ENCODE measurements around the gene MAB21L4. TPM values are rescaled to one million over a fixed set of nuclear protein-coding genes. Genes with fewer than 3 reads are reported as not detected.

The MAB21L4 gene
- total RNA-seq, 1 donor from 2014 or later = 0.53 TPM

DNA sequence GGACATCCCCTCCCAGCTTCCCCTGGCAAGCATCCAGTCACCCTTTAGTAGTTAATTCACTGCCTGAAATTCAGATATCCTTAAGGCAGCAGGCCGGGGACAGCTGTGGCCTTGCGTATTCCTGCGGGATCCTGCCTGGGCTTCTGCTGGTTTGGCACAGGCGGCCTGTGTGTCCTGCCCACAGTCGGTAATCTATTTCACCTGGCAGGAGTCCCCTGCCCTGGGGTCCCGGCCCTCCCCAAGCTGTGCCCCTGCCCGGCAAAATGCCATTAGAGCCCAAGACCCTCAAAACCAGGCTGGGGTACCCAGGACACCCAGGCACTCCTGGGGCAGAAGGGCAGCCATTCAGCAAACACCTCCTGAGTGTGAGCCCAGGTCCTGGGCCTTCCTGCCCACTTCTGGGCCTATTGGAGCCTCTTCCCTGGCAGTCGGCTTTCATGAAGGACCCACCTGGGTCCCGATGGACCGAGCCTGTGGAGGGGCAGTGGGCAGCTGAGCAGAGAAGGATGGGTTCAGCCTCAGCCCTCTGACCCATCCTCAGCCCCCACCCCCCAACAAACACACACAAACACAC lies 21.8 kb upstream of the MAB21L4 start:
- H3K36me3 ChIP-seq (ENCODE audit: control insufficient read depth, insufficient read depth, low read length) = no peaks in the 10 kb centered on the region
- peaks cover 14% of the 10 kb centered on the region for H3K27me3 ChIP-seq (ENCODE audit: control insufficient read depth, insufficient read depth, low read length)
- no peak for DNase-seq (ENCODE audit: low read depth)
- no peak overlapping the region for H3K4me3 ChIP-seq (ENCODE audit: low read depth, low read length)
- no peak for FAIRE-seq
- TF ChIP-seq CTCF (IDR thresholded peaks at IDR 0.05; ENCODE audit: insufficient read depth, low read length, severe bottlenecking) = no peak

GRCh38 chr2:240917009-240917683 lies 21.2 kb upstream of the MAB21L4 start:
- Histone ChIP-seq H3K27me3 (ENCODE audit: control insufficient read depth, insufficient read depth, low read length) (peaks cover 14% of the 10 kb centered on the region), H3K36me3 (ENCODE audit: control insufficient read depth, insufficient read depth, low read length) (no peaks in the 10 kb centered on the region), H3K4me3 (ENCODE audit: low read depth, low read length) (no peak overlapping the region)
- DNase-seq (ENCODE audit: low read depth) = no peak
- TF ChIP-seq CTCF (IDR thresholded peaks at IDR 0.05; ENCODE audit: insufficient read depth, low read length, severe bottlenecking) = no peak
- FAIRE-seq = no peak

DNA sequence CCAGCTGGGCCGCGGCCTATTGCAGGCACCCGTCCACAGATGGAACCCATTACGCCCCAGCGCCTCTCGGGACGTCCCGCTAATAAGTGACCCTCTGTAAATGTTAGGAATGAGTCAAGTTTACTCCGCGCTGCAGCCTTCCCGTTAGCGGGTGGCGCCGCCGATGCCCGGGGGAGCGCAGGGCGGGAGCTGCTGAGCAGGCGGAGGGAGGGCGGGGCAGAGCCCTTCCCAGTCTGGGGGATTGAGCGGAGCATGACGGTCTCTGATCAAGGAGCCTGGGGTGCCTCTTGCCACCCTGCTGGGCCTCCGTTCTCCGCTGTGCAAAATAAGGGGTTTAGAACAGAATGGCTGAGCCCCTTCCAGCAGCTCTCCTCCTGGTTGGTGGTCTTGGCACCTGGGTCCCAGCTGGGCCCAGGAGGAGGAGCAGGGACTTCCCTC lies 20.6 kb upstream of the MAB21L4 start:
- FAIRE-seq = no peak
- DNase-seq (ENCODE audit: low read depth) = no peak

GRCh38 chr2:240915526-240916341 lies 19.8 kb upstream of the MAB21L4 start:
- FAIRE-seq (no peak), DNase-seq (ENCODE audit: low read depth) (no peak)
- H3K27me3 ChIP-seq (ENCODE audit: control insufficient read depth, insufficient read depth, low read length) = peaks cover 14% of the 10 kb centered on the region
- TF ChIP-seq CTCF (IDR thresholded peaks at IDR 0.05; ENCODE audit: insufficient read depth, low read length, severe bottlenecking) = no peak
- H3K4me3 ChIP-seq (ENCODE audit: low read depth, low read length) = no peak overlapping the region
- H3K36me3 ChIP-seq (ENCODE audit: control insufficient read depth, insufficient read depth, low read length) = no peaks in the 10 kb centered on the region

More for the DNA sequence above, 20.6 kb upstream of the MAB21L4 start:
- no peak overlapping the region for H3K4me3 ChIP-seq (ENCODE audit: low read depth, low read length)
- peaks cover 14% of the 10 kb centered on the region for H3K27me3 ChIP-seq (ENCODE audit: control insufficient read depth, insufficient read depth, low read length)
- H3K36me3 ChIP-seq (ENCODE audit: control insufficient read depth, insufficient read depth, low read length) = no peaks in the 10 kb centered on the region
- TF ChIP-seq CTCF (IDR thresholded peaks at IDR 0.05; ENCODE audit: insufficient read depth, low read length, severe bottlenecking) = no peak

DNA sequence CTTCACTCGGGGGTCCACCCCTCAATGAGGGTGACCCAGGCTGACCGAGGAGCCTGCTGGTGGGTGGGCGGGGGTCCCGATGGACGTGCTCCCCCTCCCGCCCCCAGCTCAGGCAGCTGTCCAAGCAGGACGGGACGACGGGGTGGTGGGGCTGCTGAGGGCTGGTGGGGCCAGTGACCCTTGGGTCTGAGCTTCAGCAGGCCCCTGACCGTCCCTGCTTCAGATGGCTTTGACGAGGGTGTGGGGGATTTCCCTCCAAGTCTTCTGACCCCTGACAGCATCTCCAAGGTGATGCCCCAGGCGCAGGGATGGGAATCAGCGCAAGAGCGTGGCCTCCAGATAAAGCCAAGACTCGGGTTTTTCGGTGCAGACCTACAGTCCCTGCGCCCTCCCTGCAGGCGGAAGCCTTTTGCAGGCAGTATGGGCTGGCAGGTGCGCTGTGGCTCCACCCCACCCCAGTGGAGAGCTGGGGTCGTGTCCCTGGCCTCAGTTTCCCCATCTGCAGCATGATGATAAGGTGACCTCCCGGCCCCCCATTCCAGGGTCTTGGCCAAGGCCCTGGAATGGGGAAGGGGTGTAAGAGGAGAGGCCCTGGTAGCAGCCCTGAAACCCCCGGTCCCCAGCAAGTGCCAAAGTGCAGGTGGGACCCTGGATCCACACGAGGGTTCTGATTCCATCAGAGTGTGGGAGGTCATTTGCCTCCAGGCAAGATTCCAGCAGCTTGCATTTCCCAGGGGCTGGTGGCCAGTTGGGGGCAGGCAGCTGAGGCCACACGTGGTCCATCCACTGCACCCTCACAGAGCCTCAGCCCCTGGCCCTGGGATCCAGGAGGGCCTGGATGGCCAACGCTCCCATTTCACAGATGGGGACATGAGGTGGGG lies 18.9 kb upstream of the MAB21L4 start:
- Histone ChIP-seq H3K4me3 (ENCODE audit: low read depth, low read length) (no peak overlapping the region), H3K27me3 (ENCODE audit: control insufficient read depth, insufficient read depth, low read length) (peaks cover 17% of the 10 kb centered on the region), H3K36me3 (ENCODE audit: control insufficient read depth, insufficient read depth, low read length) (no peaks in the 10 kb centered on the region)
- no peak for DNase-seq (ENCODE audit: low read depth)
- no peak for TF ChIP-seq CTCF (IDR thresholded peaks at IDR 0.05; ENCODE audit: insufficient read depth, low read length, severe bottlenecking)
- FAIRE-seq = no peak

Data from bronchial epithelial cell (primary cell).